ENCODE data around the gene CDHR1. TPM values are rescaled to one million over a fixed set of nuclear protein-coding genes. Genes with fewer than 3 reads are reported as not detected.
A peak's percentile ranks its signal among the peaks of the same experiment; 100 is the strongest.
"Not testable (repeated sequence)": the region's sequence is repeated elsewhere in the genome, so short reads cannot be mapped to it uniquely, and the experiment has no call there.

Gene CDHR1
- polyA plus RNA-seq, 3 donors, result 0.54 to 0.73 (median 0.73) TPM

DNA sequence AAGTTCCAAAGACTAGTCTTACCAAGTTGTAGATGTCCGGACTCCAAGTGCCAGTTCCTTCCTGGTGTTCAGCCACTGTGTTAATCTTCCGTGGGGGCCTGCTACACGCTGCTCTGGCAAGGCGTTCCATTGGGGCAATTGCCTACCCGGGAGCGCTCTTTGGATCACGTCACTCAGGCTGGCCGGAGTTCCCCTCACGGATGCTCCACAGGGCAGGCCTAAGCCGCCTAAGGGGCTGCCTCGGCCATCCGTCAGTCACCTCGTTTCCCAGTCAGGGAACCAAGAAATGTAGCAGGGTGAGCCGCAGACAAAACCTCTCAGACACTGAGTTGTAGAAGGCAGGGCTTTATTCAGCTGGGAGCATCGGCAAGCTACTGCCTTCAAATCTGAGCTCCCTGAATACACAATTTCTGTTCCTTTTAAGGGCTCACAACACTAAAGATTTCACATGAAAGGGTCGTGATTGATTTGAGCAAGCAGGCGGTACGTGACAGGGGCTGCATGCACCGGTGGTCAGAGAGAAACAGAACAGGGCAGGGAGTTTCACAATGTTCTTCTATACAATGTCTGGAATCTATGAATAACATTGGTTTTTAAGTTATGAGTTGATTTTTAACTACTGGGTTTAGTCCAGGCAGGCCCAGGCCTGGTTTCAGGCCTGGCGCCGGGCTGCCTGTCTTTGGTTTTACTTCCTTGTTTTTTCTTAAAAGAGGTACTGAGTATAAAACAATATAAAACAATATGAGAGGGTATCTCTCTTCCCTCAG, 22.5 kb upstream of the CDHR1 start:
- not testable (repeated sequence) for DNase-seq (ENCODE audit: extremely low read depth in 1 of 11, low read depth in 9 of 11, low spot score in 4 of 11)

DNA sequence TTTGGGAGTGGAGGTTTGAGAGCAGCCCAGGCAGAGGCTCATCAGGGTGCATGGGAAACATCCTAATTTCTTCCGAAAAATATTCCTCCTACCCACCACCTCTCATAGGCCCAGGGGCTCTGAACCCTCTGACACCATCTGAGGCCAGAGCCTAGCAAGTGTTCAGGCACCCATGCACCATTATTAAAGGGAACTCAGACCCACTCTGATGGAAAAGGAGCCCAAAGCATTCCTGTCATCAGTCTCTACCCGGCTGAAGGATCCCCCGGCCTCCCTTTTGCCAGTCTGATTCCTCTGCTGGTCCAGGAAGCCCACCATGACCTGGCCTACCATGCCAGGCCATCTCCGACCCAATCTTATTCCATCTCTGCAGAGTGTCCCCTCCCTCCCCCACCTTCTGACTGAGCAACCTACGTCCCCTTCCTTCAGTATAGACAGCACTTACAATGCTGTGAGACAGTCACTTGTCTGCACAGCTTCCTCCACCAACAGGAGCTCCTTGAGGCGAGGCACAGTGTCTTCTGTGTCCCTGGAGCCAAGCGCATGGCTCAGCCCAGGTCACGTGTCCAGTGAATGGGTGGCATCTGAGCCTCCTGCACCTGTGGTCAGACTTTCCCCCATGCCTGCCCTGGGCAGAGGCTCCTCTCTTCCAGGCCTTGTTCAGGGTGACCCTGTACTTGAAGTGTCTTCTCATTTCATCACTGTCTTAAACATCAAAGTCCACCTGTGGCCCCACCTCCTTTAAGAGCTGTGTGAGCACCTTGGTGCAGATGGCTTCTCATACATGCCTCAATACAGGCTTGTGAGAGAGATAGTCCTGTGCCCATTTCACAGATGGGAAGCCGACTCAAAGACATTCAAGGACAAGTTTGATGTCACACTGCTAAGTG, 21.6 kb upstream of the CDHR1 start:
- DNase-seq (ENCODE audit: extremely low read depth in 1 of 11, low read depth in 9 of 11, low spot score in 4 of 11), result no peak

DNA sequence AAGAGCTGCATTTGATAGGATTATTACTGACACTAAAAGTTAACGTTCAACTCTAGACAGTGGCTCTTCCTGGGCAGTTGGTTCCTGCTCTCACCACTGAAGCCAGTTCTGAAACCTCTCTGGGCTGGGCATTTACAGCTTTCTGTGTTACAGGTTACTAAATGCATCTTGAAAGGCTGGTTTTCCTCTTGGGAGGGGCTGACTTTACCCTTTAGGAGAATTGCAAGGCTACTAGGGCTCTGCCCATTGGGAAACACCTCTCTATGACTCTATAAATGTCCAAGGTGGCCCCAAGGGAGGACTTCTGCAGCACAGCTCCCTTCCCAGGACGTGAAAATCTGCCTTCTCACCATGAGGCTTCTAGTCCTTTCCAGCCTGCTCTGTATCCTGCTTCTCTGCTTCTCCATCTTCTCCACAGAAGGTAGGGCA, 20.8 kb upstream of the CDHR1 start, which contains the start of gene GPR15LG:
GPR15LG (plus strand) TSS at position 301 of the 429 bp plus-strand sequence; CDS start at position 352, 51 bp downstream.
- no peak for DNase-seq (ENCODE audit: extremely low read depth in 1 of 11, low read depth in 9 of 11, low spot score in 4 of 11)

DNA sequence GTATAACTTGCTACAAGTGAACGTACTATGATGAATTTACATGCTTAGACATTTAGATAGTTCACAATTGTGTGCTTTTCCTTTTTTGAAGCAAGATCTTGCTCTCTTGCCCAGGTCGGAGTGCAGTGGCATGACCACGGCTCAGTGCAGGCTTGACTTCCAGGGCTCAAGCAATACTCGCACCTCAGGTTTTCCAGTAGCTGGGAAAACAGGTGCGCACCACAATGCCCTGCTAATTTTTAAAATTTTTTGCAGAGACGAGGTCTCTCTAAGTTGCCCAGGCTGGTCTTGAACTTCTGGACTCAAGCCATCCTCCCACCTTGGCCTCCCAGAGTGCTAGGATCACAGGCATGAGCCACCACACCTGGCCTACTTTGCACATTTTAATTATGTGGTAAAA, 18.9 kb upstream of the CDHR1 start:
- DNase-seq (ENCODE audit: extremely low read depth in 1 of 11, low read depth in 9 of 11, low spot score in 4 of 11), result no peak

DNA sequence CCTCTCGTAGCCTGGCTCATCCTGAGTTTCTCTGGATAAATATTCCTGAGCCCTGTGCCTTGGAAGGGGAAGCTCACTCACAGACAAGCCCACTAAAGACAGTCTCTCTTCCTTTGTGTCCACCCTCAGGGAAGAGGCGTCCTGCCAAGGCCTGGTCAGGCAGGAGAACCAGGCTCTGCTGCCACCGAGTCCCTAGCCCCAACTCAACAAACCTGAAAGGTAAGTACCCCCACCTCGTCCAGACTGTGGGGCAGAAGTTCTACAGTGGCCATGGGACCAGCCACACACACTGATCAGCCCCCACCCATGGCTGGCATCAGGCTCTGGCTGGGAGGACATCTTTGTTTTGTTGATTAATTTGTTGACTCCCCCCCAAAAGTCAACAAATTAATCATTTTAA, 18.0 kb upstream of the CDHR1 start:
- DNase-seq (ENCODE audit: extremely low read depth in 1 of 11, low read depth in 9 of 11, low spot score in 4 of 11), result no peak

DNA sequence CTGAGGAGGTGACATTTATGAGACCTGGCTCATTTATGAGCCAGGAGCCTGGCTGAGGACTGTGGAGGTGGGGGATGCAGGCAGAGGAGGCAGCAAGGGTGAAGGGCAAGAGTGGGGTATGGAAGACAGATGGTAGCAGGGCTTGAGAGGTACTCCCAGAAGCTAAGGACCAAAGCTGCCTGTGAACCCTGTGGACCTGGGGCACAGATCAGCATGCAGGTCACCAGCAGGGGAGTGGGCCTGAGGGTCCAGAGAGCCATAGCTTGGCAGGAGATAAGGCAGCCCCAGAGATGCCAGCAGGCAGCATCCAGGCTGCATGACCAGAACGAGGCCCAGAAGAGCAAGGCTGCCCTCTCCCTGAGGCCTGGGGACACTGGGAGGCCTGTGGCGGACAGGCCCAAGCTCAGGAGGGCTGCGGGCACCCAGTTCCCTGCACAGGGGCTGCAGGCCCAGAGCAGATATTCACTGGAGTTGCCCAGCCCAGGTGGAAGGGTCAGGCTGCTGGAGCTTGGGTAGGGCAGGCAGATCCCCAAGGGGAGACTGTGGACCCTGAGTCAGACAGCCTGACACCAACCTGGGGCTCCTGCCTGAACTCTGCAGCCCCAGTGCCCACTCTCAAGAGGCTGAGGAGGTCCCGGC, 17.4 kb upstream of the CDHR1 start:
- DNase-seq (ENCODE audit: extremely low read depth in 1 of 11, low read depth in 9 of 11, low spot score in 4 of 11), result no peak

DNA sequence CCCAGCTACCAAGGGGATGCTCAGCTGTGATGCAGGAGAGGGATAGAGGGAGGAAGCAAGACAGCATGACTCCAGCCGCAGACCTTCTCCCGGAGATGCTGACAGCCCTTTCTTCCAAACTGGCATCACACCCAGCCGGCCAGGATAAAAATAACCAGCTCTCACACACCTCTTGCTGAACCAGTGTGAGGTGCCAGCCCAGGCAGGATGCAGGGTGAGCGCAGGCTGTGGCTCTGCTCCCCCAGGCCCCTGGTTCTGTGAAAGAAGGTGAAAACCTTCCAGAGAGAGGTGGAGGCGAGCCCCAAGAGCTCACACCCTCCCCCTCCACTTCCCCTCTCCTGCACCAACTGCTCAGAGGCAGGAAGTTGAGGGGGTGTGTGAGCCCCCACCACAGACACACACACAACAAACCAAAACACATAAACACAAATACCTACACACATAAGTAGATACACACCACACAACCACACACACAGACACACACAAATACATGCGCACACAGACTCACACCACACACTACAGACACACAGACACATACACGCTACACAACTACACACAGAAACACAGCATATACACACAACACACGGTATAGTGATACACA, 16.7 kb upstream of the CDHR1 start:
- DNase-seq (ENCODE audit: extremely low read depth in 1 of 11, low read depth in 9 of 11, low spot score in 4 of 11), result no peak

DNA sequence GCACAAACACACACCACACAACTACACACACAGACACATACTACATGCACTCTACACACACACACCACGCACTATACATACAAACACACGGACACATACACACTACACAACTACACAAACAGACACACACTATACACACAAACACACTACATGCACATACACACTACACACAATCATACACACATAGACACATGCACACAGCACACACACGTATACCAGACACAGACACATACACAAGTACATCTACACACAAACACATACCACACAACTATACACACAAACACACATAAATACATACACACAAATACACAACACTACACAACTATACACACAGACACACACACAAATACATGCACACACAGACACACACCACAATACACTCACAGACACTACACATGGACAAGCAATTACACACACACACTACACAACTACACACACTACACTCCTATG, 16.2 kb upstream of the CDHR1 start:
- no peak for DNase-seq (ENCODE audit: extremely low read depth in 1 of 11, low read depth in 9 of 11, low spot score in 4 of 11)

DNA sequence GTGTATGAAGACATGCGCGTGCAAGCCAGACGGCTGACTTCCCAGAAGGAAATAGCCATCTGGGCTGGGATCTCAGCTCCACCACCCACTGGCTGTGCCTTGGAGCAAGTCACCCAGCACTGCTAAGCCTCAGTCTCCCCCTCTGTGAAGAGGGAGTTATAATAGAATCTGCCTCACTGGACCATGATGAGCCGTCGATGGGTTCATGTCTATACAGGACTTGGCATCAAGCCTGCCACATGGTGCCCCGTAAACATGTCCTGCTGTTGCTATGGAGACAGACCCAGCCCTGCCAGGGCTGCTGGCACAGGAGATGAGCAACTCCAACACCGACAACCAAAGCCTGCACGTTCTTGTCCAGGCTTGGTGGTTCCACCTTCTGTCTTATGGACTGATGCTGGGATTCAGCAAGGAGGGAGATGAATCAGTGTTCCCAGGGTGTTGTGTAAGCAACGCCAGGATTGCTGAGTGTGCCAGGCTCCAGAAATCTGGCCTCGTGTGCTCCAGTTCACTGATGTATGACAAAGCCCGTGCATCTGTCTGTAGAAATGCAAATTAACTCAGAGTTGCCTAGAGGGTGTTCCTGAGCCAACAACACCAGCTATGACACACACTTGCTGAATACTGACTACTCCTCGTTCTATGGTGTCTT, 15.2 kb upstream of the CDHR1 start:
- peak in 7 of 11 donors; percentile 10 to 45 (median 24) for DNase-seq (ENCODE audit: extremely low read depth in 1 of 11, low read depth in 9 of 11, low spot score in 4 of 11)

DNA sequence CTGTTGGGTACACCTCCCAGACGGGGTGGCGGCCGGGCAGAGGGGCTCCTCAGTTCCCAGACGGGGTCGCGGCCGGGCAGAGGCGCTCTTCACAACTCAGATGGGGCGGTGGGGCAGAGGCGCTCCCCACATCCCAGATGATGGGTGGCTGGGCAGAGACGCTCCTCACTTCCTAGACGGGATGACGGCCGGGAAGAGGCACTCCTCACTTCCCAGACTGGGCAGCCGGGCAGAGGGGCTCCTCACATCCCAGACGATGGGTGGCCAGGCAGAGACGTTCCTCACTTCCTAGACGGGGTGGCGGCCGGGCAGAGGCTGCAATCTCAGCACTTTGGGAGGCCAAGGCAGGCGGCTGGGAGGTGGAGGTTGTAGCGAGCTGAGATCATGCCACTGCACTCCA, 14.0 kb upstream of the CDHR1 start:
- DNase-seq (ENCODE audit: extremely low read depth in 1 of 11, low read depth in 9 of 11, low spot score in 4 of 11), result not testable (repeated sequence)

DNA sequence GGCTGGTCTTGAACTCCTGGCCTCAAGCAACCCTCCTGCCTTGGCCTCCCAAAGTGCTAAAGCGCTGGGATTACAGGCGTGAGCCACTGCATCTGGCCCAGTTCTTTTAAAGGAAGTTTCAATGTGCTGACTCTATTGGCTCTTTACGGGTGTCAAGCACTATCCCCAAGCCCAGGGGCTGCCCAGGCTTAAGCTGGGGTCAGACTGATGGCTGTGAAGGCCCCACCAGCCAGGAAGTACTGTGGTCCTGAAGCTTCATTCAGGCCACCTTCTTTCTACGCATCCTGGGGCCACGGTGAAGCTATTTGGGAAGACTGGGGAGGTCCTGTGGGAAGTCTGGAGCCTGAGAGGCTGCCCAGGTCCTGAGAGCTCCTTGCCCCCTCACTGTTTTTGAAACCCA, 12.7 kb upstream of the CDHR1 start:
- no peak for DNase-seq (ENCODE audit: extremely low read depth in 1 of 11, low read depth in 9 of 11, low spot score in 4 of 11)

DNA sequence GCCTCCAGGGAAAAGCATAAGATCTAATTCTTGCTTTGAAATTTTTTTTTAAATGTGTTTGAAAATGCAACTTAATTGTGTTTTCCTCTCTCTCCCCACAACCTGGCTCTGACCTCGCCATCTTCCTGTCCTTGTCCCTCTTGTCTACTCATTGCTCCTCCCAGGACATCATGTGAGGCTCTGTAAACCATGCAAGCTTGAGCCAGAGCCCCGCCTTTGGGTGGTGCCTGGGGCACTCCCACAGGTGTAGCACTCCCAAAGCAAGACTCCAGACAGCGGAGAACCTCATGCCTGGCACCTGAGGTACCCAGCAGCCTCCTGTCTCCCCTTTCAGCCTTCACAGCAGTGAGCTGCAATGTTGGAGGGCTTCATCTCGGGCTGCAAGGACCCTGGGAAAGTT, 9.8 kb upstream of the CDHR1 start:
- DNase-seq (ENCODE audit: extremely low read depth in 1 of 11, low read depth in 9 of 11, low spot score in 4 of 11), result no peak

DNA sequence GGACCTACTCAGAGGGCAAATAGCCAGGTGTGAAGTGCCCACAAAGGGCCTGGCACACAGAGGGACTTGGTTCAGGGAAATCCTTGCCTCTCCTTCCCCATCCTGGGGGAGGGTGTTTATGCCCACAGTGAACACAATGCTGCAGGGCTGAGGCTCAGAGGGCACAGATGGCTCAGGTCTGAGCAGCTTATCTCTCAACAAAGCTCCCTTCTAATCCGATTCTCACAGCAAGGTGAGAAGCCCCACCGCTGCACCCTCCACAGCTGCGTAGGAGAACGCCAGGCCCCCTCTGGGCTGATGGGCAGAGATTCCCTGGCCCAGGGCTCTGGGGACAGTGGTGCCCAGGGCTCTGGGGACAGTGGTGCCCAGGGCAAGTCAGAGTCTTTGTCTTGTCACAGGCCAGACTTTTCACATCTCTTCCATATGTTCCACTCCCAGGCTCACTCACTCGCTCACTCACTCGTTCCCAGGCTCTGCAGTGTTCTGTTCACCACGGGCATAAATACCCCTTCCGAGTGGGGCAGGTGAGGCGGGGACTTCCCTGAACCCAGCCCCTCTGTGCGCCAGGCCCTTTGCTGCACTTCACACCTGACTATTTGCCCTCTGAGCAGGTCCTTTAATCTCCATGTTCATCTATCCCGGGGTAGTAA, 8.7 kb upstream of the CDHR1 start:
- no peak for DNase-seq (ENCODE audit: extremely low read depth in 1 of 11, low read depth in 9 of 11, low spot score in 4 of 11)

DNA sequence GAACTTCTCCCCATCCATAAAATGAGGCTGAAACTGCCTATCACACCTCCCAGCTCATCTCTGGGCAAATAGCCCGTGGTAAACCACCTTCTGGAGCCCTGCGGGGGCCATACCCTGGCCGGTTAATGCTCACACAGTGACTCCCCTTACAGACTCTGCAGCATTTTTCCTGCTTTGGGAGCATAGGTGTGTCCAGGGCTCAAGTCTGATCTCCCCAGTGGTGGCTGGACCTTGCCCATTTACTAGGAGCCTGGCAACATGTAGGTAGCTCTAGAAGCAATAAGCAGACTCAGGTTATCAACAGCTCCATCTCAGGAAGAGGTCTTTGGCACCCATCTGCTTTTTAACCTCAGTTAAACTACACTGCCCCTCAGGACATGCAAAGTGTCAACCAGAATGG, 5.5 kb upstream of the CDHR1 start:
- no peak for DNase-seq (ENCODE audit: extremely low read depth in 1 of 11, low read depth in 9 of 11, low spot score in 4 of 11)

DNA sequence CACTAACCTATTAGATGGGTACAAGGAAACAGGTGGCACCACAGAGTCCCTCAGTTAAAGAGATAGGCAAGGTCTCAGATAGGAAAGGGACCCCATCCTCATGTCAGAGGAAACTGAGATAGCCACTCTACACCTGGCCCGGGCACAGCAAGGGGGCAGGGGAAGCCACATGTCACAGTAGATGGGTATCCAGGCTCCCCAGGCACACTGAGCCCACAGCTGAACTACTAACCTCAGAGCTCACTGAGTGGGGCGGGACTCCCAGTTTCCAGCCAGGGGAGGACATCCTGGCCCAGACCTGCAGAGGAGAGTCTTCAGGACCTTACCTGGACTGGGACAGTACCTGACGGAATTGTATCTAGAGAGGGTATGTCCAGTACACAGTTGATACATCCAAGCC, 3.7 kb upstream of the CDHR1 start:
- no peak for DNase-seq (ENCODE audit: extremely low read depth in 1 of 11, low read depth in 9 of 11, low spot score in 4 of 11)

DNA sequence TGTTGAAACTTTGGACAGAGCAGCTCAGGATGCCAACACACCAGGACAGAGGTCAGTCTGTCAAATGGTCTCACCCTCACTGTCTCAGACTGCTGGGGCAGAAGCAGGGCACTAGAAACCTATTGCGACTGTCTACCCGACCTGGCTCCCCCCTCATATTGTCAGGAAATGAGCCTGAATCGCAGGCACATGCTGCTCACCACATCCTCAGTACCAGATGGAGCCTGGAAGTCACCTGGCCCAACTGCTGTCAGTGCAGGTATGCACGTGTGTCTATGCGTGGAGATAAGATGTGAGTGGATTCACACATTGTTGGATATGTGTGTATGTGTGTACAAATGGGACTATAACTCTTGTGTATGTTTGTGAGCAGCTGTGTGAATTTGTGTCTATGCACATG, 3.2 kb upstream of the CDHR1 start:
- DNase-seq (ENCODE audit: extremely low read depth in 1 of 11, low read depth in 9 of 11, low spot score in 4 of 11), result no peak

DNA sequence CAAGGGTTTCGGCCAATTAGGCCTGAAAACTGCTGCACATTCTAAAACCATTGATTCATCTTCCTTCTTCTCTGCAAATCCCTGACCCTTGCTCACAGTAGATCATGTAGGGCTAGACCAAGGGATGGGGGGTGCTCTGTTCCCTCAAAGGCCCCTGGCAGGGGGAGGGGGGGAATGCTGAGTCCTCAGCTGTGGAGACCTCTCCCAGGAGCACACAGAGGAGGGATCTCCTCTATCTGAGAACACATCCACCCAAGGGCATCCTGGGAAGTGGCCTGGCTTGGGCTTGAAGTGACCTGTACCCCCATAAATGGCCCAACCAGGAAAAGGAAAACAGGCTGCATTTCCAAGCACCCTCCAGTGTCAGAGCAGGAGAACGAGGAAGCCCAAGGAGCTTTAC, 1.0 kb upstream of the CDHR1 start:
- DNase-seq (ENCODE audit: extremely low read depth in 1 of 11, low read depth in 9 of 11, low spot score in 4 of 11), result no peak

DNA sequence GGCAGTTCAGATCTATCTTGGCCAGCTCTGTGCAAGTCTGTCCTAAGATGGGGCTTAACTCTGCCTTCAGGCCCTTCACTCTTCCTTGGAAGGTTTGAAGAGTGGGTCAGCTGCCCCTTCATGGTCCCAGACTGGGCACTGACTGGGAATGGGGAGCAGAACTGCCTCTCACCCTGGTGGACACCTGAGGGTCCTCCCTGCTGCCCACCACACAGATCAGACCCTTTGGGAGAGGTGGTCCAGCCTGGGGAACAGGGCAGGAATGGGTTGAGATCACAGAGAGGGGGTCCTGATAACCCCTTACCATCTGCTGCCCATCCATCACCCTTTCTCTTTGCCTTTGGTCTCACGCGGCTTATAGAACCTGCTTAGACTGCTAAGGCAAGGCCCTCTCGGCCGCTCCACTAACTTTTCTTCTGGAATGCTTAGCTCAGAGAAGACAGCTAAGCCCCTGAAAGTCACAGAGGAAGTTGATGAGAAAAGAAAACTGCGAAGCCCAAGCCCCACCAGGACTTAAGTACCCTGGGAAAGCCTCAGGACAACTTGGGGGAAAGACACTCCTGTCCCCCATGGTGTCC, 402 bp upstream of the CDHR1 start:
- DNase-seq (ENCODE audit: extremely low read depth in 1 of 11, low read depth in 9 of 11, low spot score in 4 of 11), result peak in 1 of 11 donors; percentile 1
